GM19240 (cell line): ENCODE measurements around the gene WDR7.

Experiments
- DNase-seq: peaks from one replicate; pipeline ENCODE4 v3.0.0; 2011; ENCODE audit warnings: low spot score; ENCODE audit not compliant: insufficient read length

WDR7 gene

GRCh38 chr18:56799756-56800155 is 148.6 kb downstream of the WDR7 start:
- DNase-seq = no peak

GRCh38 chr18:56803051-56803450 is 151.9 kb downstream of the WDR7 start:
- DNase-seq = no peak

GRCh38 chr18:56804395-56804794 is 153.2 kb downstream of the WDR7 start:
- no peak for DNase-seq

- DNase-seq = no peak
These were observed 156.7 kb downstream of the WDR7 start for GRCh38 chr18:56807901-56808300.

- no peak for DNase-seq
These were observed 161.5 kb downstream of the WDR7 start for GRCh38 chr18:56812674-56813073.

- DNase-seq = no peak
These were observed 164.8 kb downstream of the WDR7 start for GRCh38 chr18:56815926-56816325.

- no peak for DNase-seq
These were observed 172.9 kb downstream of the WDR7 start for GRCh38 chr18:56823986-56824565.

GRCh38 chr18:56825321-56825720 is 174.2 kb downstream of the WDR7 start:
- DNase-seq = no peak

- no peak for DNase-seq
These were observed 174.7 kb downstream of the WDR7 start for GRCh38 chr18:56825878-56826277.

GRCh38 chr18:56831988-56832387 is 180.8 kb downstream of the WDR7 start:
- DNase-seq = no peak

GRCh38 chr18:56835331-56835730 is 184.2 kb downstream of the WDR7 start:
- DNase-seq = no peak

- DNase-seq = no peak
These were observed 185.0 kb downstream of the WDR7 start for GRCh38 chr18:56836173-56836572.

GRCh38 chr18:56841836-56842235 is 190.7 kb downstream of the WDR7 start:
- DNase-seq = no peak

- DNase-seq = no peak
These were observed 192.1 kb downstream of the WDR7 start for GRCh38 chr18:56843241-56843640.

- DNase-seq = no peak
These were observed 193.4 kb downstream of the WDR7 start for GRCh38 chr18:56844556-56844955.

GRCh38 chr18:56851774-56852173 is 200.6 kb downstream of the WDR7 start:
- DNase-seq = no peak

GRCh38 chr18:56853961-56854360 is 202.8 kb downstream of the WDR7 start:
- DNase-seq = no peak

- DNase-seq = no peak
These were observed 210.1 kb downstream of the WDR7 start for GRCh38 chr18:56861244-56861643.

- no peak for DNase-seq
These were observed 218.1 kb downstream of the WDR7 start for GRCh38 chr18:56869189-56869777.

- no peak for DNase-seq
These were observed 219.8 kb downstream of the WDR7 start for GRCh38 chr18:56870982-56871381.

- no peak for DNase-seq
These were observed 221.0 kb downstream of the WDR7 start for GRCh38 chr18:56872140-56872539.

- no peak for DNase-seq
These were observed 222.4 kb downstream of the WDR7 start for GRCh38 chr18:56873441-56874140.

GRCh38 chr18:56878711-56879110 is 227.6 kb downstream of the WDR7 start:
- no peak for DNase-seq
